ENCODE measurements around the gene RPL6. TPM values are rescaled to one million over a fixed set of nuclear protein-coding genes. Genes with fewer than 3 reads are reported as not detected.
"Not testable (repeated sequence)": the region's sequence is repeated elsewhere in the genome, so short reads cannot be mapped to it uniquely, and the experiment has no call there.

RPL6 gene
- total RNA-seq, 1 donor from 2014 or later = 982 TPM

- peak; percentile 91 for DNase-seq (ENCODE audit: low spot score)
Measured at GRCh38 chr12:112419297-112420133, 10.1 kb upstream of the RPL6 start.

- DNase-seq (ENCODE audit: low spot score) = peak; percentile 97
Measured at GRCh38 chr12:112418608-112419296, 9.3 kb upstream of the RPL6 start, which contains the start of gene PTPN11. PTPN11 (plus strand) TSS chr12:112418947; CDS start chr12:112419112, 165 bp downstream.

GRCh38 chr12:112418273-112418607 is 8.8 kb upstream of the RPL6 start:
- DNase-seq (ENCODE audit: low spot score) = no peak

- not testable (repeated sequence) for DNase-seq (ENCODE audit: low spot score)
Measured at GRCh38 chr12:112415457-112415856, 6.1 kb upstream of the RPL6 start.

- DNase-seq (ENCODE audit: low spot score) = no peak
Measured at GRCh38 chr12:112413855-112414625, 4.6 kb upstream of the RPL6 start.

- no peak for DNase-seq (ENCODE audit: low spot score)
Measured at GRCh38 chr12:112409906-112410244, 470 bp upstream of the RPL6 start.

GRCh38 chr12:112408621-112409020 is 784 bp downstream of the RPL6 start:
- no peak for DNase-seq (ENCODE audit: low spot score)

- not testable (repeated sequence) for DNase-seq (ENCODE audit: low spot score)
Measured at GRCh38 chr12:112407683-112408082, 1.7 kb downstream of the RPL6 start.

GRCh38 chr12:112406519-112407488 is 2.6 kb downstream of the RPL6 start:
- no peak for DNase-seq (ENCODE audit: low spot score)

- DNase-seq (ENCODE audit: low spot score) = no peak
Measured at GRCh38 chr12:112401903-112402498, 7.4 kb downstream of the RPL6 start.

- no peak for DNase-seq (ENCODE audit: low spot score)
Measured at GRCh38 chr12:112401054-112401453, 8.4 kb downstream of the RPL6 start.

- no peak for DNase-seq (ENCODE audit: low spot score)
Measured at GRCh38 chr12:112393328-112393727, 16.1 kb downstream of the RPL6 start.

GRCh38 chr12:112389922-112390654 is 19.3 kb downstream of the RPL6 start:
- DNase-seq (ENCODE audit: low spot score) = not testable (repeated sequence)

GRCh38 chr12:112389228-112389627 is 20.2 kb downstream of the RPL6 start:
- no peak for DNase-seq (ENCODE audit: low spot score)

- DNase-seq (ENCODE audit: low spot score) = no peak
Measured at GRCh38 chr12:112386726-112387125, 22.7 kb downstream of the RPL6 start.

- DNase-seq (ENCODE audit: low spot score) = no peak
Measured at GRCh38 chr12:112382866-112383265, 26.5 kb downstream of the RPL6 start.

- DNase-seq (ENCODE audit: low spot score) = peak; percentile 97
Measured at GRCh38 chr12:112381883-112382796, 27.3 kb downstream of the RPL6 start, which contains the start of gene HECTD4. HECTD4 (minus strand) TSS chr12:112382431; CDS start chr12:112382128, 303 bp downstream.

- DNase-seq (ENCODE audit: low spot score) = no peak
Measured at GRCh38 chr12:112381406-112381882, 28.0 kb downstream of the RPL6 start.

All from mesenteric fat pad (tissue), 1 donor.